Neural progenitor cell (in vitro differentiated cells): ENCODE data around the gene RBM25. TPM values are rescaled to one million over a fixed set of nuclear protein-coding genes. Genes with fewer than 3 reads are reported as not detected.

Source experiments
- DNase-seq: peaks from one replicate; pipeline ENCODE4 v3.0.0-alpha.2; 2016; ENCODE audit warnings: low spot score
- H2AFZ ChIP-seq: fragments of 200-600 bp; sonication (generic); replicated peaks from 2 replicates; pipeline ENCODE4 v1.6.1; 2016; ENCODE audit warnings: antibody characterized with exemption
- H3F3A ChIP-seq: fragments of 200-600 bp; sonication (generic); 2 replicates; pipeline ENCODE4 v1.6.1; 2016; ENCODE audit warnings: antibody characterized with exemption, low read depth
- H3K27ac ChIP-seq: fragments of 200-600 bp; sonication (generic); 2 replicates; pipeline ENCODE4 v1.5.1; 2016; ENCODE audit warnings: mild to moderate bottlenecking
- H3K27me3 ChIP-seq: fragments of 200-600 bp; sonication (generic); 2 replicates; pipeline ENCODE4 v1.6.1; 2016; ENCODE audit warnings: mild to moderate bottlenecking, moderate library complexity
- H3K36me3 ChIP-seq: fragments of 200-600 bp; sonication (generic); 2 replicates; pipeline ENCODE4 v1.5.1; 2016
- H3K4me1 ChIP-seq: fragments of 200-600 bp; sonication (generic); 2 replicates; pipeline ENCODE4 v1.6.1; 2016; ENCODE audit warnings: mixed run types
- H3K4me2 ChIP-seq: fragments of 200-600 bp; sonication (generic); 2 replicates; pipeline ENCODE4 v1.6.1; 2016
- H3K4me3 ChIP-seq: fragments of 200-600 bp; sonication (generic); 2 replicates; pipeline ENCODE4 v1.5.1; 2016
- H3K79me2 ChIP-seq: fragments of 200-600 bp; sonication (generic); 2 replicates; pipeline ENCODE4 v1.6.1; 2016; ENCODE audit warnings: low read depth
- H3K9ac ChIP-seq: fragments of 200-600 bp; sonication (generic); 2 replicates; pipeline ENCODE4 v1.6.1; 2016
- H3K9me3 ChIP-seq: fragments of 200-600 bp; sonication (generic); 2 replicates; pipeline ENCODE4 v1.5.1; 2016; ENCODE audit warnings: low read depth
- H4K20me1 ChIP-seq: fragments of 200-600 bp; sonication (generic); 2 replicates; pipeline ENCODE4 v1.6.1; 2016; ENCODE audit warnings: low read depth
- H3K27ac Mint-ChIP-seq: 3 replicates; pipeline ENCODE4 v1.8.0; 2021; ENCODE audit warnings: mixed read lengths
- H3K27me3 Mint-ChIP-seq: 2 replicates; pipeline ENCODE4 v1.8.0; 2022; ENCODE audit warnings: low read depth, mild to moderate bottlenecking, inconsistent platforms, moderate library complexity, mixed read lengths; ENCODE audit not compliant: insufficient read depth
- H3K36me3 Mint-ChIP-seq: 3 replicates; pipeline ENCODE4 v1.8.0; 2021; ENCODE audit warnings: mixed read lengths
- H3K4me1 Mint-ChIP-seq: 3 replicates; pipeline ENCODE4 v1.8.0; 2021; ENCODE audit warnings: mixed read lengths
- H3K4me3 Mint-ChIP-seq: 3 replicates; pipeline ENCODE4 v1.8.0; 2021; ENCODE audit warnings: mild to moderate bottlenecking, moderate library complexity, mixed read lengths
- H3K9me3 Mint-ChIP-seq: 3 replicates; pipeline ENCODE4 v1.8.0; 2020; ENCODE audit warnings: mixed read lengths
- CTCF ChIP-seq: fragments of 200-600 bp; sonication (generic); IDR thresholded peaks from 2 replicates; pipeline ENCODE4 v1.5.1; 2017; ENCODE audit warnings: antibody characterized with exemption, mild to moderate bottlenecking
- EZH2 ChIP-seq: fragments of 200-600 bp; sonication (generic); IDR thresholded peaks from 2 replicates; pipeline ENCODE4 v1.6.1; 2017; ENCODE audit warnings: antibody characterized with exemption, mild to moderate bottlenecking, moderate library complexity
- EZH2phosphoT487 ChIP-seq: fragments of 200-600 bp; sonication (generic); IDR thresholded peaks from 2 replicates; pipeline ENCODE4 v1.6.1; 2017; ENCODE audit warnings: antibody characterized with exemption
- total RNA-seq: library from RNA; depleted of rRNA; stranded (reverse); fragments of >200 nt; gene quantifications from 2 replicates; pipeline ENCODE4 v1.2.3, GENCODE V29; 2015; ENCODE audit warnings: low replicate concordance

RBM25 gene
- total RNA-seq, 1 donor from 2014 or later, result 162 TPM

- Histone ChIP-seq H3F3A (peaks cover 23% of the 10 kb centered on the region), H3K4me3 (no peak overlapping the region), H3K9ac (no peak overlapping the region), H3K27ac (no peak overlapping the region), H4K20me1 (peaks cover 13% of the 10 kb centered on the region), H3K9me3 (no peaks in the 10 kb centered on the region), H3K4me2 (no peak overlapping the region), H3K27me3 (no peaks in the 10 kb centered on the region), H3K36me3 (peaks cover 37% of the 10 kb centered on the region), H3K4me1 (no peaks in the 10 kb centered on the region), H3K79me2 (peaks cover 70% of the 10 kb centered on the region), H2AFZ (no peak overlapping the region)
- H3K4me1 Mint-ChIP-seq, result no peaks in the 10 kb centered on the region
- TF ChIP-seq EZH2phosphoT487, result no peak
- TF ChIP-seq CTCF, result no peak
- TF ChIP-seq EZH2, result no peak
- H3K27me3 Mint-ChIP-seq, result no peaks in the 10 kb centered on the region
- no peak overlapping the region for H3K4me3 Mint-ChIP-seq
- no peaks in the 10 kb centered on the region for H3K9me3 Mint-ChIP-seq
- DNase-seq, result no peak
- peak overlapping the region; percentile 63 for H3K27ac Mint-ChIP-seq
- H3K36me3 Mint-ChIP-seq, result peaks cover 24% of the 10 kb centered on the region
These were observed 39.1 kb downstream of the RBM25 start for GRCh38 chr14:73097421-73097820.

DNA sequence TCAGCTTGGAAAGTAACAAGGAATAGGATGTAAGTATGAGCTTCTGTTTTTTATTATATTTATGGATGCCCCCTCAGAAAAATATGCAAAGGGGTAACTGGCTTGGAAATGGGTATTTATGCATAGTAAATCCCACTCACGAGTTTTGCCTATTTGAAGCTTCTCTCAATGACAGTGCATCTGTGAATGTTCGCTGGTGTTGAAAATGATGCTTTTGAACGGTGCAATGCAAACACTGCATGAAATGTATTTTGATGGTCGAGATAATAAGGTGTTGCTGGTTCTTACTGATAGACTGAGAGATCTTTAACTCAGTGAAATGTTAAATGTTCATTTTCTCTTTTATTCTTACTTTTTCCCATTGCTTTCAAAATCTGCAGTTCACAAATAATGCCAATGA lies 42.0 kb downstream of the RBM25 start:
- Mint-ChIP-seq H3K27me3 (no peaks in the 10 kb centered on the region), H3K27ac (no peak overlapping the region), H3K4me1 (no peaks in the 10 kb centered on the region), H3K4me3 (no peak overlapping the region), H3K36me3 (peaks cover 29% of the 10 kb centered on the region), H3K9me3 (no peaks in the 10 kb centered on the region)
- no peak overlapping the region for H3K27ac ChIP-seq
- no peak overlapping the region for H2AFZ ChIP-seq
- H3K9me3 ChIP-seq, result no peaks in the 10 kb centered on the region
- peaks cover 44% of the 10 kb centered on the region for H3K36me3 ChIP-seq
- H3K9ac ChIP-seq, result no peak overlapping the region
- no peaks in the 10 kb centered on the region for H3K27me3 ChIP-seq
- H3K4me2 ChIP-seq, result no peak overlapping the region
- no peak overlapping the region for H3K4me3 ChIP-seq
- TF ChIP-seq CTCF, result no peak
- TF ChIP-seq EZH2phosphoT487, result no peak
- TF ChIP-seq EZH2, result no peak
- DNase-seq, result no peak
- H3K79me2 ChIP-seq, result peaks cover 44% of the 10 kb centered on the region
- no peaks in the 10 kb centered on the region for H3K4me1 ChIP-seq
- H3F3A ChIP-seq, result peaks cover 15% of the 10 kb centered on the region
- peaks cover 13% of the 10 kb centered on the region for H4K20me1 ChIP-seq

DNA sequence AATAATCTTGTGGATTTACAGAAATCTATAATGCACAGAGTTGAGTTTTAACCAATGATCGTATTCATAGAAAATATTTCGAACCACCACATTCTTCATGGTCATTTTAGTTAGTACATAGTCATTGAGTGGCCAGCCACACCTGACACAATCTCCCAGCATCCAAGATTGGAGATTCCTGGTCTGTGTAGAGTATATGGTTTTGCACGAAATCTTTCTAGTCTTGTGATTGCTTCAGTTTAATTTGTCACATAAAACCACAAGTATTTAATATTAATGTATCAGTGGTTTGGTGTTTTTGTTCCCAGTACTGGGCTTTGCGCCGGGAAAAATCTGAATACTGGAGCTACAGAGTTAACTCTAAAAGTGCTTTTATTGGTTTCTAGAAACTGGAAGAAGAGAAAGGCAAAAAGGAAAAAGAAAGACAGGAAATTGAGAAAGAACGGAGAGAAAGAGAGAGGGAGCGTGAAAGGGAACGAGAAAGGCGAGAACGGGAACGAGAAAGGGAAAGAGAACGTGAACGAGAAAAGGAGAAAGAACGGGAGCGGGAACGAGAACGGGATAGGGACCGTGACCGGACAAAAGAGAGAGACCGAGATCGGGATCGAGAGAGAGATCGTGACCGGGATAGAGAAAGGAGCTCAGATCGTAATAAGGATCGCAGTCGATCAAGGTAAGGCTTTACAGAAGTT lies 44.6 kb downstream of the RBM25 start:
- no peak overlapping the region for H3K9ac ChIP-seq
- H3K4me2 ChIP-seq, result no peak overlapping the region
- peaks cover 58% of the 10 kb centered on the region for H3K36me3 ChIP-seq
- no peak overlapping the region for H3K4me3 ChIP-seq
- H3K27ac ChIP-seq, result no peak overlapping the region
- no peaks in the 10 kb centered on the region for H3K4me1 ChIP-seq
- peaks cover 15% of the 10 kb centered on the region for H3F3A ChIP-seq
- no peaks in the 10 kb centered on the region for H3K9me3 ChIP-seq
- no peak overlapping the region for H3K4me3 Mint-ChIP-seq
- peaks cover 22% of the 10 kb centered on the region for H3K79me2 ChIP-seq
- peaks cover 30% of the 10 kb centered on the region for H3K36me3 Mint-ChIP-seq
- TF ChIP-seq CTCF (no peak), EZH2 (no peak), EZH2phosphoT487 (no peak)
- H3K27me3 Mint-ChIP-seq, result no peaks in the 10 kb centered on the region
- no peaks in the 10 kb centered on the region for H4K20me1 ChIP-seq
- H3K4me1 Mint-ChIP-seq, result no peaks in the 10 kb centered on the region
- no peak overlapping the region for H2AFZ ChIP-seq
- H3K27me3 ChIP-seq, result no peaks in the 10 kb centered on the region
- no peak for DNase-seq
- H3K9me3 Mint-ChIP-seq, result no peaks in the 10 kb centered on the region
- H3K27ac Mint-ChIP-seq, result no peak overlapping the region
